SU-DHL-6 (cell line): ENCODE data around the gene ZNF726.
"Not testable (repeated sequence)": the region's sequence is repeated elsewhere in the genome, so short reads cannot be mapped to it uniquely, and the experiment has no call there.

Experiments
- H2AFZ ChIP-seq: fragments of 200-600 bp; sonication (generic); 2 replicates; pipeline ENCODE4 v1.6.1; 2014; ENCODE audit warnings: low read depth, mild to moderate bottlenecking, moderate library complexity, mixed read lengths, antibody characterized with exemption, low read length; ENCODE audit not compliant: severe bottlenecking
- H3F3A ChIP-seq: fragments of 200-600 bp; shearing (Covaris generic); 2 replicates; pipeline ENCODE4 v1.6.0; 2016; ENCODE audit warnings: antibody characterized with exemption, mild to moderate bottlenecking; ENCODE audit not compliant: insufficient read depth
- H3K27ac ChIP-seq: fragments of 200-600 bp; sonication (generic); 2 replicates; pipeline ENCODE4 v1.5.1; 2016; ENCODE audit warnings: low read depth, mild to moderate bottlenecking, low read length, moderate library complexity, mixed read lengths
- H3K27me3 ChIP-seq: fragments of 200-600 bp; sonication (generic), shearing (Covaris generic); 2 replicates; pipeline ENCODE4 v1.6.0; 2014; ENCODE audit warnings: mild to moderate bottlenecking, low read length
- H3K36me3 ChIP-seq: fragments of 200-600 bp; sonication (generic); 2 replicates; pipeline ENCODE4 v1.6.1; 2014; ENCODE audit warnings: mild to moderate bottlenecking, low read length, mixed read lengths
- H3K4me2 ChIP-seq: fragments of 300-600, 200-600 bp; shearing (Covaris generic), sonication (generic); 2 replicates; pipeline ENCODE4 v1.6.0; 2014; ENCODE audit warnings: low read length, low read depth, mild to moderate bottlenecking; ENCODE audit not compliant: poor library complexity, severe bottlenecking
- H3K4me3 ChIP-seq: fragments of 200-600 bp; sonication (generic); 2 replicates; pipeline ENCODE4 v1.5.1; 2014; ENCODE audit warnings: antibody characterized with exemption, low read length, mild to moderate bottlenecking, mixed read lengths; ENCODE audit not compliant: insufficient read depth, poor library complexity, severe bottlenecking
- H3K79me2 ChIP-seq: fragments of 200-600 bp; sonication (generic); 2 replicates; pipeline ENCODE4 v1.6.1; 2014; ENCODE audit warnings: mild to moderate bottlenecking, low read length, moderate library complexity; ENCODE audit not compliant: insufficient read depth
- H3K9ac ChIP-seq: fragments of 200-600 bp; sonication (generic); 2 replicates; pipeline ENCODE4 v1.7.0; 2014; ENCODE audit warnings: mild to moderate bottlenecking, low read length
- H3K9me2 ChIP-seq: fragments of 200-600 bp; sonication (generic); replicated peaks from 2 replicates; pipeline ENCODE4 v1.6.1; 2014; ENCODE audit warnings: low read length; ENCODE audit not compliant: insufficient read depth
- H3K9me3 ChIP-seq: fragments of 200-600 bp; sonication (generic); 2 replicates; pipeline ENCODE4 v1.6.1; 2014; ENCODE audit warnings: low read length, mixed read lengths; ENCODE audit not compliant: insufficient read depth
- H4K20me1 ChIP-seq: fragments of 200-600 bp; sonication (generic); 2 replicates; pipeline ENCODE4 v1.6.1; 2014; ENCODE audit warnings: low read depth, mild to moderate bottlenecking, antibody characterized with exemption, low read length, moderate library complexity, mixed read lengths
- CTCF ChIP-seq: fragments of 200-600 bp; sonication (generic); IDR thresholded peaks from one replicate; pipeline ENCODE4 v1.5.1; 2017; ENCODE audit warnings: antibody characterized with exemption, mild to moderate bottlenecking, low read length, moderate library complexity; ENCODE audit not compliant: insufficient read depth, poor library complexity, severe bottlenecking
- EZH2phosphoT487 ChIP-seq: fragments of 200-600 bp; sonication (generic), shearing (Covaris generic); conservative IDR thresholded peaks from 2 replicates; pipeline ENCODE4 v1.6.1; 2018; ENCODE audit warnings: mild to moderate bottlenecking, antibody characterized with exemption, low read length, moderate library complexity, mixed read lengths

ZNF726 gene

GRCh38 chr19:23971598-23971997 lies 56.9 kb downstream of the ZNF726 start:
- Histone ChIP-seq H3F3A (no peaks in the 10 kb centered on the region), H3K9ac (no peak overlapping the region), H3K9me2 (no peaks in the 10 kb centered on the region), H3K4me3 (no peak overlapping the region), H3K9me3 (no peaks in the 10 kb centered on the region), H3K27me3 (no peaks in the 10 kb centered on the region), H2AFZ (no peak overlapping the region), H3K79me2 (no peaks in the 10 kb centered on the region), H4K20me1 (no peaks in the 10 kb centered on the region), H3K4me2 (no peak overlapping the region), H3K36me3 (no peaks in the 10 kb centered on the region), H3K27ac (no peak overlapping the region)
- TF ChIP-seq CTCF (no peak), EZH2phosphoT487 (no peak)

GRCh38 chr19:23972161-23972560 lies 57.5 kb downstream of the ZNF726 start:
- H4K20me1 ChIP-seq, result no peaks in the 10 kb centered on the region
- no peak overlapping the region for H3K4me2 ChIP-seq
- H3K9me2 ChIP-seq, result no peaks in the 10 kb centered on the region
- H3K36me3 ChIP-seq, result no peaks in the 10 kb centered on the region
- no peaks in the 10 kb centered on the region for H3K27me3 ChIP-seq
- H3K9ac ChIP-seq, result no peak overlapping the region
- no peak overlapping the region for H2AFZ ChIP-seq
- no peak overlapping the region for H3K4me3 ChIP-seq
- H3F3A ChIP-seq, result no peaks in the 10 kb centered on the region
- H3K79me2 ChIP-seq, result no peaks in the 10 kb centered on the region
- H3K9me3 ChIP-seq, result no peaks in the 10 kb centered on the region
- no peak for TF ChIP-seq EZH2phosphoT487
- no peak for TF ChIP-seq CTCF
- H3K27ac ChIP-seq, result no peak overlapping the region

- Histone ChIP-seq H3K36me3 (no peaks in the 10 kb centered on the region), H3K4me2 (no peak overlapping the region), H3K9me2 (no peaks in the 10 kb centered on the region), H3F3A (no peaks in the 10 kb centered on the region), H3K79me2 (no peaks in the 10 kb centered on the region), H3K27me3 (no peaks in the 10 kb centered on the region), H3K4me3 (no peak overlapping the region), H3K9me3 (no peaks in the 10 kb centered on the region), H2AFZ (no peak overlapping the region), H4K20me1 (no peaks in the 10 kb centered on the region), H3K9ac (no peak overlapping the region), H3K27ac (no peak overlapping the region)
- TF ChIP-seq CTCF, result no peak
- no peak for TF ChIP-seq EZH2phosphoT487
These were observed 60.3 kb downstream of the ZNF726 start for GRCh38 chr19:23974941-23975340.

GRCh38 chr19:23976631-23977030 lies 61.9 kb downstream of the ZNF726 start:
- not testable (repeated sequence) for H3K4me2 ChIP-seq, H3K4me3 ChIP-seq, H4K20me1 ChIP-seq, H3K9me2 ChIP-seq, H3K36me3 ChIP-seq, H3K27me3 ChIP-seq, H2AFZ ChIP-seq, H3F3A ChIP-seq, H3K27ac ChIP-seq, H3K9me3 ChIP-seq, H3K79me2 ChIP-seq, H3K9ac ChIP-seq

- not testable (repeated sequence) for H3F3A ChIP-seq, H3K79me2 ChIP-seq, H4K20me1 ChIP-seq, H3K36me3 ChIP-seq, H3K27me3 ChIP-seq, H3K9me2 ChIP-seq, H2AFZ ChIP-seq, H3K27ac ChIP-seq, H3K4me3 ChIP-seq, H3K4me2 ChIP-seq, H3K9me3 ChIP-seq, H3K9ac ChIP-seq
These were observed 62.6 kb downstream of the ZNF726 start for GRCh38 chr19:23977256-23977655.
